B cell (primary cell): Measurements from ENCODE around the gene CAMK2A. TPM values are rescaled to one million over a fixed set of nuclear protein-coding genes. Genes with fewer than 3 reads are reported as not detected.

Source experiments
- ATAC-seq: fragments of 200-7000 bp; cut with Tn5 transposase; one replicate; pipeline ENCODE4 v1.10.0; 2021; ENCODE audit warnings: low read depth, mild to moderate bottlenecking, moderate number of reproducible peaks, moderate library complexity
- CTCF ChIA-PET: fragments of 350-600 bp; sonication (Branson Sonifier 250); formaldehyde crosslinking; loops from one replicate; lab custom pipeline; 2021; ENCODE audit warnings: antibody characterized with exemption, inconsistent platforms; lab: Charles Lee
- POLR2A ChIA-PET: fragments of 350-600 bp; sonication (Branson Sonifier 250); formaldehyde crosslinking; loops from one replicate; lab custom pipeline; 2021; ENCODE audit warnings: antibody characterized with exemption; lab: Charles Lee
- DNase-seq: peaks from one replicate; pipeline ENCODE4 v3.0.0; 2013
- H2AFZ ChIP-seq: 2 replicates; pipeline ENCODE4 v1.6.1; 2012; ENCODE audit warnings: mild to moderate bottlenecking, low read depth, low read length; ENCODE audit not compliant: insufficient read depth, poor library complexity, severe bottlenecking
- H3K27ac ChIP-seq, 2 donors: 1 replicate in 1 of 2; 2 replicates in 1 of 2; pipeline ENCODE4 v1.5.1; 2012 to 2013; ENCODE audit warnings: low read length in 2 of 2, mild to moderate bottlenecking in 2 of 2, moderate library complexity in 1 of 2
- H3K27me3 ChIP-seq, 4 experiments: fragments of 200-600 bp in 1 of 4; sonication (generic) in 1 of 4; replicated peaks in 1 of 4; 1 replicate in 2 of 4; 2 replicates in 2 of 4; pipeline versions ENCODE4 v1.6.1 to v1.7.0; 2013 to 2016; ENCODE audit warnings: low read length in 3 of 4, mild to moderate bottlenecking in 2 of 4, mixed read lengths in 1 of 4, moderate library complexity in 1 of 4; ENCODE audit not compliant: insufficient read depth in 4 of 4, control insufficient read depth in 3 of 4; ENCODE audit errors: control extremely low read depth in 1 of 4
- H3K36me3 ChIP-seq, 2 experiments: replicated peaks in 1 of 2; 1 replicate in 1 of 2; 2 replicates in 1 of 2; pipeline versions ENCODE4 v1.6.1 to v1.7.1; 2013; ENCODE audit warnings: low read length in 1 of 2; ENCODE audit not compliant: insufficient read depth in 2 of 2, control insufficient read depth in 1 of 2; ENCODE audit errors: control extremely low read depth in 1 of 2, extremely low read depth in 1 of 2
- H3K4me1 ChIP-seq, 2 donors: fragments of 200-600 bp in 1 of 2; sonication (generic) in 1 of 2; 1 replicate in 1 of 2; 2 replicates in 1 of 2; pipeline versions ENCODE4 v1.5.1 to v1.6.1; 2013 to 2017; ENCODE audit warnings: low read length in 2 of 2; ENCODE audit not compliant: control insufficient read depth in 2 of 2, insufficient read depth in 2 of 2
- H3K4me2 ChIP-seq: replicated peaks from 2 replicates; pipeline ENCODE3; 2012; ENCODE audit warnings: mild to moderate bottlenecking, low read depth, low read length; ENCODE audit not compliant: poor library complexity, severe bottlenecking
- H3K4me3 ChIP-seq, 5 experiments: fragments of 200-600 bp in 1 of 5; sonication (generic) in 1 of 5; 1 replicate in 3 of 5; 2 replicates in 2 of 5; pipeline versions ENCODE4 v1.5.1 to v1.7.0; 2011 to 2016; ENCODE audit warnings: low read length in 4 of 5, mild to moderate bottlenecking in 4 of 5, low read depth in 2 of 5, control low read depth in 1 of 5, moderate library complexity in 1 of 5; ENCODE audit not compliant: insufficient read depth in 1 of 5; ENCODE audit errors: control extremely low read depth in 1 of 5, extremely low read depth in 1 of 5
- H3K79me2 ChIP-seq: fragments of 200-600 bp; sonication (generic); one replicate; pipeline ENCODE4 v1.6.0; 2016; ENCODE audit warnings: low read length; ENCODE audit not compliant: control insufficient read depth, insufficient read depth
- H3K9ac ChIP-seq: fragments of 200-600 bp; sonication (generic); 2 replicates; pipeline ENCODE4 v1.6.1; 2017; ENCODE audit warnings: mild to moderate bottlenecking, low read length, moderate library complexity
- H3K9me3 ChIP-seq, 3 donors: one replicate each; pipeline versions ENCODE4 v1.6.1 to v1.7.1; 2013; ENCODE audit warnings: low read length in 2 of 3; ENCODE audit not compliant: control insufficient read depth in 2 of 3, insufficient read depth in 1 of 3; ENCODE audit errors: control extremely low read depth in 1 of 3
- H4K20me1 ChIP-seq: 2 replicates; pipeline ENCODE4 v1.6.0; 2012; ENCODE audit warnings: mild to moderate bottlenecking, low read length; ENCODE audit not compliant: insufficient read depth, control insufficient read depth, poor library complexity, severe bottlenecking
- H3K27ac Mint-ChIP-seq: one replicate; pipeline ENCODE4 v1.8.0; 2021; ENCODE audit warnings: mixed read lengths
- H3K27me3 Mint-ChIP-seq: one replicate; pipeline ENCODE4 v1.8.0; 2021; ENCODE audit warnings: mixed read lengths
- H3K4me1 Mint-ChIP-seq: one replicate; pipeline ENCODE4 v1.8.0; 2021; ENCODE audit warnings: mixed read lengths
- H3K4me3 Mint-ChIP-seq: one replicate; pipeline ENCODE4 v1.8.0; 2021; ENCODE audit warnings: mixed read lengths
- H3K9me3 Mint-ChIP-seq: one replicate; pipeline ENCODE4 v1.8.0; 2022; ENCODE audit warnings: mixed read lengths; ENCODE audit not compliant: insufficient read depth
- CTCF ChIP-seq: fragments of 200-600 bp; IDR thresholded peaks from one replicate; pipeline ENCODE4 v1.8.0; 2022; ENCODE audit warnings: antibody characterized with exemption, mild to moderate bottlenecking
- EZH2 ChIP-seq: IDR thresholded peaks from 2 replicates; pipeline ENCODE4 v1.6.1; 2012; ENCODE audit warnings: borderline replicate concordance, low read depth, mild to moderate bottlenecking, moderate library complexity, low read length; ENCODE audit not compliant: insufficient read depth, poor library complexity, severe bottlenecking
- WGBS: methylation state at CpG from one replicate; pipeline ENCODE4 v1.1.5; 2013; ENCODE audit warnings: missing lambda C conversion rate; ENCODE audit not compliant: insufficient coverage; 5-methylcytosine and 5-hydroxymethylcytosine counted together
- intact Hi-C: fragments of 100-400 bp; cut with micrococcal nuclease; formaldehyde crosslinking; loops from one replicate; pipeline ENCODE4 v1.10.0; 2022
- polyA plus RNA-seq: library from polyadenylated mRNA; depleted of rRNA; stranded (reverse); fragments of >200 nt; gene quantifications from 2 replicates; pipeline ENCODE4 v1.2.3, GENCODE V29; 2012
- total RNA-seq, 2 donors: library from RNA; stranded (reverse); fragments of 120-200 nt in 1 of 2; gene quantifications; 1 replicate in 1 of 2; 2 replicates in 1 of 2; pipeline versions ENCODE4 v1.2.3 to v1.2.4, GENCODE V29; 2013 to 2022

Gene CAMK2A
- total and polyA plus RNA-seq, 2 donors (not counting 1 experiment from before 2014, with no cell fraction given): not detected

- Histone ChIP-seq H2AFZ (no peak overlapping the region), H3K4me2 (no peak overlapping the region), H4K20me1 (no peaks in the 10 kb centered on the region), H3K4me1 (no peaks in the 10 kb centered on the region), H3K4me3 (no peak overlapping the region), H3K9ac (no peak overlapping the region), H3K79me2 (no peaks in the 10 kb centered on the region), H3K9me3 (no peaks in the 10 kb centered on the region), H3K27ac (no peak overlapping the region), H3K27me3 (peaks cover 0 to 4% (median 0%) of the 10 kb centered on the region in 4 experiments), H3K36me3 (no peaks in the 10 kb centered on the region)
- Mint-ChIP-seq H3K9me3 (no peaks in the 10 kb centered on the region), H3K27ac (no peak overlapping the region), H3K4me1 (no peaks in the 10 kb centered on the region), H3K27me3 (peaks cover 39% of the 10 kb centered on the region), H3K4me3 (no peak overlapping the region)
- DNase-seq: no peak
- 90% methylated on average over 3 of the region's 7 CpGs for WGBS
- intact Hi-C loops: no loop called here
- TF ChIP-seq CTCF: no peak
- no peak for TF ChIP-seq EZH2
- ChIA-PET CTCF (no interaction called here), POLR2A (no interaction called here)
- ATAC-seq: no peak
These were observed 11.4 kb downstream of the CAMK2A start for GRCh38 chr5:150278046-150278730.

- intact Hi-C loops: no loop called here
- H3K27me3 Mint-ChIP-seq: peaks cover 35% of the 10 kb centered on the region
- no peak for DNase-seq
- Histone ChIP-seq H3K27me3 (peaks cover 0 to 4% (median 0%) of the 10 kb centered on the region in 4 experiments), H3K27ac (no peak overlapping the region), H3K9me3 (no peaks in the 10 kb centered on the region), H3K36me3 (no peaks in the 10 kb centered on the region), H3K4me1 (no peaks in the 10 kb centered on the region), H3K4me3 (no peak overlapping the region), H3K79me2 (no peaks in the 10 kb centered on the region), H4K20me1 (no peaks in the 10 kb centered on the region), H3K9ac (no peak overlapping the region), H3K4me2 (no peak overlapping the region), H2AFZ (no peak overlapping the region)
- 88% methylated on average over 4 of the region's 4 CpGs for WGBS
- no peak for ATAC-seq
- no peak overlapping the region for H3K4me3 Mint-ChIP-seq
- TF ChIP-seq EZH2 (no peak), CTCF (no peak)
- H3K27ac Mint-ChIP-seq: no peak overlapping the region
- H3K4me1 Mint-ChIP-seq: no peaks in the 10 kb centered on the region
- POLR2A ChIA-PET: interaction anchor here (0.7 kb wide), 1 partner anchor 210 kb away, joined by 3 read pairs; no protein-coding TSS in a partner anchor
- no peaks in the 10 kb centered on the region for H3K9me3 Mint-ChIP-seq
- CTCF ChIA-PET: no interaction called here
These were observed 12.5 kb downstream of the CAMK2A start for GRCh38 chr5:150277043-150277442.
